ENCODE measurements around the gene RPL7L1. TPM values are rescaled to one million over a fixed set of nuclear protein-coding genes. Genes with fewer than 3 reads are reported as not detected.

The RPL7L1 gene
- total and polyA plus RNA-seq, 2 of the 13 experiments (the other 11 are each of a cell fraction or from before 2014, with no cell fraction given) = 51.6 to 179 TPM

- TF ChIP-seq ZBED4 (CRISPR knock-in tag; IDR thresholded peaks at IDR 0.05; ENCODE audit: borderline replicate concordance) (no peak), SSRP1 (CRISPR knock-in tag; IDR thresholded peaks at IDR 0.05) (no peak), AHR (CRISPR knock-in tag; IDR thresholded peaks at IDR 0.05) (no peak), RAD51 (IDR thresholded peaks at IDR 0.05; ENCODE audit: borderline replicate concordance) (no peak), ZNF784 (CRISPR knock-in tag; IDR thresholded peaks at IDR 0.05; ENCODE audit: borderline replicate concordance) (no peak), NAIF1 (CRISPR knock-in tag; IDR thresholded peaks at IDR 0.05; ENCODE audit: borderline replicate concordance) (no peak), REL (CRISPR knock-in tag; conservative IDR thresholded peaks at IDR 0.05) (0 out of 2 replicates have a peak, but pooled peaks have one; percentile 5), ZNF280D (CRISPR knock-in tag; IDR thresholded peaks at IDR 0.05) (no peak; the same call in 1 of the 2 replicates), USF2 (IDR thresholded peaks at IDR 0.05; ENCODE audit: low read depth, low read length) (no peak), USF2 (CRISPR knock-in tag; IDR thresholded peaks at IDR 0.05; ENCODE audit: borderline replicate concordance) (no peak), CREB1 (IDR thresholded peaks at IDR 0.05) (no peak), CREB1 (CRISPR knock-in tag; IDR thresholded peaks at IDR 0.05) (no peak), THYN1 (CRISPR knock-in tag; IDR thresholded peaks at IDR 0.05; ENCODE audit: borderline replicate concordance, low read depth) (no peak), ZNF576 (CRISPR knock-in tag; IDR thresholded peaks at IDR 0.05) (no peak), GABPA (IDR thresholded peaks at IDR 0.05; ENCODE audit: low read depth, low read length) (no peak; the same call in 1 of the 2 replicates), GABPA (CRISPR knock-in tag; IDR thresholded peaks at IDR 0.05; ENCODE audit: low read depth) (no peak), BRD4 (CRISPR knock-in tag; IDR thresholded peaks at IDR 0.05) (no peak), CREB3 (CRISPR knock-in tag; IDR thresholded peaks at IDR 0.05) (no peak), ZNF354B (CRISPR knock-in tag; IDR thresholded peaks at IDR 0.05) (no peak)
Observed at GRCh38 chr6:42929821-42930360, 50.5 kb downstream of the RPL7L1 start (continued).
